ENCODE measurements around the gene LRRC74A.

Gene LRRC74A

GRCh38 chr14:76916040-76916715, 90.0 kb downstream of the LRRC74A start:
- H3K4me3 ChIP-seq (ENCODE audit: low read depth, low read length): no peak overlapping the region
- no peak for DNase-seq (ENCODE audit: low read depth)

- no peak overlapping the region for H3K4me3 ChIP-seq (ENCODE audit: low read depth, low read length)
- no peak for DNase-seq (ENCODE audit: low read depth)
Measured at GRCh38 chr14:76917158-76917596, 91.0 kb downstream of the LRRC74A start.

- DNase-seq (ENCODE audit: low read depth): no peak
- H3K4me3 ChIP-seq (ENCODE audit: low read depth, low read length): peak overlapping the region; percentile 2
Measured at GRCh38 chr14:76917745-76918255, 91.6 kb downstream of the LRRC74A start.

DNA sequence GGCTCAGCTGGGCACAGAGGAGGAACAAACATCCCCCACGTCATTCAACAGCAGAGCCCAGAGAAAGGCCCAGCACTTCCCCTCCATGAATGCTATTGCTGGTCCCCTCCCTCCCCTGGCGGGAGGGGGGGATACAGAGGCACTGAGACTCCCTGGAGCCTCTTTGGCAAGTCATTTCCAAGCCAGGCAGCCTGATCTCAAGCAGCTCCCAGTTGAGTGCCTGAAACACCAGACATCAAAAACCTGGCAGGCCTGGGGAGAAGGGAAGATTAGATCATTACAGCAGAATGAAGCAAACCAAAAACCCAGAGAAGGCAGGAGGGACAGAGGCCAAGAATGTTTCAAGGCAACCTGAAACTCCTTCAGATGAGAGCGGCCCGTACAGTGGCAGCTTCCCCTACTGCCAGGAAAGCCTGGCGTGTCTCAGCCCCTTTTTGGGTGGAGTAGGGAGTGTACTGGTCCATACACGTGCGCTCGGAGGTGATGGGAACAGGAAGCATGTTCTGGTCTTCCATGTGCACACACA, 92.1 kb downstream of the LRRC74A start:
- peak; percentile 76 for DNase-seq (ENCODE audit: low read depth)
- peak overlapping the region; percentile 2 for H3K4me3 ChIP-seq (ENCODE audit: low read depth, low read length)

DNA sequence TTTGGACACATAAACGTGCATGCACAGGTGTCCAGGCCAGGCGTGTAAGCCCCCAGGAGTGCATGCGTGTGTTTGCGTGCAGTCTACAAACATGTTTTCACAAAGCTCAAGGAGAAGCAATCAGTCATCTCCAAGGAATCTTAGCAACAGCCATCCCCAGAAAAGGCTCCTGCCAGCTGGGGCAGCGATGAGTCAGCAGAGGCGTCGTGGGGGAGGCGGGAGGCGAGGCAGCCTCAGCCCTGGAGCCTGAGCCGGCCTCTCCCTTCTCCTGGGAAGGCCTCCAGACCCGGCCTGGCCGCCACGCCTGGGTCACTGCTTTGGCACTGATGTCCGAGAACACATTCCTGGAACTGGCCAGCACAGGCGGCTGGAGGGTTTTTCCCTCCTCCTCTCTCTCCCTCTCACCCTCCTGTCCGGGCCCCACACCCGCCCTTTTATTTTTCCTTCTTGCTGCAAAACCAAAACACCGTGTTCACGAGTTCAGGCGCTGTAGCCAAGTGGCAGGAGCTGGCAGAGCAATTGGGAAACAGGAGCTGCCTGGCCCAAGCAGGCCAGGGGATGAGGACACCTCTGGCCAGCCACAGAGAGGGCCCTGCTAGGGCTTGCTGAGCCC, 92.7 kb downstream of the LRRC74A start:
- peak; percentile 97 for DNase-seq (ENCODE audit: low read depth)
- H3K4me3 ChIP-seq (ENCODE audit: low read depth, low read length): no peak overlapping the region
